NCI-H2227 (cell line): ENCODE measurements around the gene TTC39C.

Source experiments
- DNase-seq: peaks from one replicate; lab custom pipeline; 2025; ENCODE audit not compliant: unreplicated experiment; lab: John Stamatoyannopoulos, UW

TTC39C gene

GRCh38 chr18:24014062-24014985 lies at the start of gene TTC39C:
TTC39C (plus strand) TSS chr18:24014754; CDS start chr18:24014872, 118 bp downstream.
- peak; percentile 86 for DNase-seq

DNA sequence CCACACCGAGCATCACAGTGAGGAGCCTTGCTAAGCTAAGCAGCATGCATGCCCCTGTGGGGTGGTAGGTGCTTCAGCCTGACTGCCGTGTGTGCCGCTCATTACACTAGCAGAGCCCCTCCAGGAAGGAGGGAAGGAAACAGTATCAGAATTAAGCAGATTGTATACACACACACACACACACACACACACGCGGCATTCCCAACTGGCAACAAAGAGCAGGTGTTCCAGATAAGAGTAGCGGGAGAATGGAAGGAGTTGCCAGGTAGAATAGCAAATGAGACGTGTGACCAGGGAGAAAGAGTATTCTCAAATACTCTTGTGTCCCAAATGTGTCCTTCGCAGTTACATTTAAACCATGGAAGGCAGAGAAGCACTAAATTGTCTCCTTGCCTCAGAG lies 47.6 kb upstream of the TTC39C start:
- peak; percentile 68 for DNase-seq

DNA sequence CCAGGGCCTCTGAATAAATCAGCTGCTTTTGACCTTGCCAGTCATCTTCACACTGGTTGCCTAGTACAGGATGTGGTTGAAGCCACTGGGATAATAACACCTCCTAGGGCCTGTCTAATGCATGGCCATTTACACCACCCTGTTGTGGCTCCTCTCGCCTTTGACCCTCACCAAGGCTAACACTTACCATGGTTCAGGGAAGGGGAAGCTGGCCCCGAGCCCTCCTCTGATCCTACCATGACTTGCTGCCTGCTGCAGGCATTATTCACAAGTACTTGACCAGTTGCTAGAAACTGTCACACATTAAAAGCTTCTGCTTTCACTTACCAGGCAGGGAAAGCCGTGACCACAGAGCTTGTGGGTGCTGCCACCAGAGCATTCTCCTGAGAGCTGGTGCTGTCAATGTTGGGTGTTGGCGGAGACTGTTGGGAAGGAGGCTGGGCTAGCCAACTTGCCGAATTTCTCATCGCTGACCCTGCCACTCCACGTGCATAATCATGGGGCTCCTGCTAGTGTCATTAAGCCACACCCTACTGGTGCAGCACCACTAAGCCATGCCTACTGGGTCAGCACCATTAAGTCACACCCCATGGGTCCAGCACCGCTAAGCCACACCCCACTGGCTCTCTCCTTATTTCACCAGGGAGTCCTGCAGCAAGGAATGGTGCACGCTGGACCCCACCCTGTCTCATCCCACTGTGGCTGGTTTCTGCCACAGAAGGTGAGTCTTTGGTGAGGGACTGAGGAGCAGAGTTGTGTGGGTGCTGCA lies 47.0 kb upstream of the TTC39C start:
- DNase-seq, result peak; percentile 68

- no peak for DNase-seq
These were observed 45.6 kb upstream of the TTC39C start for GRCh38 chr18:23968638-23969604.

DNA sequence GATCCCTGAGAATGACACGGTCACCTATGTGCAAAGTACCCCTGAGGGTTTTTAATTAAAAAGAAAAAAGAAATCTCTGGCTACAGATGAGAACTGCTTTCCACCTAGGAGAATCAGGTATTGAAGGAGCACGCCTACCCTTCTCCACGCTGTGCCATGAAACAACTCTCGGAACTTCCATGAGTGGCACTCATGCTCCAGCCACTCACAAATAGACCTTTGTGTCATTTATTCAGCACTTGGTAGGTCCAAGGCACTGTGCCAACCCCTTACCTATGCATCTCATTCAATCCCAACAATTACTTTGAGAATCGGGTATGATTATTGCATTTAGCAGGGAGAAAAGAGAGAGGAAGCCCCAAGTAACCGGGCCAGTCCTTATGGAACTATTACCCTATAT lies 44.9 kb upstream of the TTC39C start:
- no peak for DNase-seq

DNA sequence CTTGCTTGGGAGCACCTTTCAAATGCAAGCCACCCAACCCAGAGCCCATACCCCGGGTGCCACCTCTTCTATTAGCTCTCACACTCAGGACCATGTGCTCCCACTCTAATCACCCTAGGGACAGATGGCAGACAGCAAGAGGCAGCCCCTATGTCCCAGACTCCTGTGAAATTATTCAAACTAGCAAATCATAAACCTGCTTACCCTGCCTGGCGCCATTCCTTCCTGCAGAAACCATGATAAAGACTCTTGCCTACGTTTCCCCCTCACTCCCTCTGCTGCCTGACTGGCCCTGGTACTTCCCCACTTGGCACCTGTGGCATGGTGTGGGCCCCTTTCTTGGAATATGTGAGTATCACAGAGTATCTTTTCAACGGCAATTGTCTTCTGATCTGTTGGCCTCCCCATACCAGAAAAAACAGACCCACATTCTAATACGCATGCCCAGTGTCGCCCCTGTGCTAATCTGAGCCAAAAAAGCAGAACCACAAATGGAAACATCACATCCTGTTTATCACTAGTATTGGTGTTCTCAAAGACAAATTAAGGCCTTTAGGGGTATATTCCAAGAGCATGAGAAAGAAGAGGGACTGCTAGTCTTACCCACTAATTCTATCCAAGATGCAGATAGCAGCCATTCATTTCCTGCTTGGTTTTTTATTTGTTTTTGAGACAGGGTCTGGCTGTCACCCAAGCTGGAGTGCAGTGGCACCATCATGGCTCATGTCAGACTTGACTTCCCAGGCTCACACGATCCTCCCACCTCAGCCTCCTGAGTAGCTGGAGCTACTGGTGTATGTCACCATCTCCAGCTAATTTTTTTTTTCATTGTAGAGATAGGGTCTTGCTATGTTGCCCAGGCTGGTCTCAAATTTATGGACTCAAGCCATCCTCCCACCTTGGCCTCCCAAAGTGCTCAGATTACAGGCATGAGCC lies 44.1 kb upstream of the TTC39C start:
- no peak for DNase-seq

DNA sequence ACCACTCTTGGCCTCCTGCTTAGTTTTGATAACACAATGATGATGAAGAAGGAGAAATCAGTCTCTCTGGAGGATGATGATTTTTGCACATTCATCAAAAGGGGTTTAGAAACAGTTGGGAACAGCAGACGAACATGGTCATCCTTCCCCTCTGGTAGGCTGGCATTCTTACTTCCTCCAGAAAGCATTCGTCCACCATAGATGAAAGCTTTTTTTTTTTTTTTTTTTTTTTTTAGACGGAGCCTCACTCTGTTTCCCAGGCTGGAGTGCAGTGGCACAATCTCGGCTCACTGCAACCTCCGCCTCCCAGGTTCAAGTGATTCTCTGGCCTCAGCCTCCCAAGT lies 43.5 kb upstream of the TTC39C start:
- no peak for DNase-seq

DNA sequence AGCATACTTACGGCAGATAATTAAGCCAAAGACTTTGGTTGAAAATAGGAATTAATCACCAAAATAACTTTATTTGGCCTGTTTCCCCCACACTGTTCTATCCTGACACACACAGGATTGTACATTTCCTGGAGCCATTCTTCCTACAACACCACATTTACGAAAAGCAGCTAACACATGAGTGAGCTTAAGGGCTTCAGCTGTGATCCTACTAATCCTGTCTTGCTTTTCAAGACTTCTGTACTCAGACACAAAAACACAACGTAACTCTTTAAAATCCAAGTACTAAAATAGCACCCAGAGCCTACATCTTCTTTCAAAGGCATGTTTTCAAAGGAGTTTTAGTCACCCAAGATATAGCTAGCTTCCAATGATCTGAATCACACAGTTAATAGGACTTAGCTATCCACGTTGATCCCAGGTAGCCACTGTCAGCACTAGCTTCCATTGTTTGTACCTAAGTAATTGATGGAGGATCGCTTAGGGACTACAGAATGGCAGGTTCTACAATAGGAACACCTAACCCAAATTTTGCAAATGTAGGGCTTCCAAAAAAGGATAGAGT lies 42.8 kb upstream of the TTC39C start:
- DNase-seq, result no peak

GRCh38 chr18:23972453-23972852 lies 42.1 kb upstream of the TTC39C start:
- DNase-seq, result no peak

- DNase-seq, result no peak
These were observed 37.5 kb upstream of the TTC39C start for GRCh38 chr18:23977103-23977502.

DNA sequence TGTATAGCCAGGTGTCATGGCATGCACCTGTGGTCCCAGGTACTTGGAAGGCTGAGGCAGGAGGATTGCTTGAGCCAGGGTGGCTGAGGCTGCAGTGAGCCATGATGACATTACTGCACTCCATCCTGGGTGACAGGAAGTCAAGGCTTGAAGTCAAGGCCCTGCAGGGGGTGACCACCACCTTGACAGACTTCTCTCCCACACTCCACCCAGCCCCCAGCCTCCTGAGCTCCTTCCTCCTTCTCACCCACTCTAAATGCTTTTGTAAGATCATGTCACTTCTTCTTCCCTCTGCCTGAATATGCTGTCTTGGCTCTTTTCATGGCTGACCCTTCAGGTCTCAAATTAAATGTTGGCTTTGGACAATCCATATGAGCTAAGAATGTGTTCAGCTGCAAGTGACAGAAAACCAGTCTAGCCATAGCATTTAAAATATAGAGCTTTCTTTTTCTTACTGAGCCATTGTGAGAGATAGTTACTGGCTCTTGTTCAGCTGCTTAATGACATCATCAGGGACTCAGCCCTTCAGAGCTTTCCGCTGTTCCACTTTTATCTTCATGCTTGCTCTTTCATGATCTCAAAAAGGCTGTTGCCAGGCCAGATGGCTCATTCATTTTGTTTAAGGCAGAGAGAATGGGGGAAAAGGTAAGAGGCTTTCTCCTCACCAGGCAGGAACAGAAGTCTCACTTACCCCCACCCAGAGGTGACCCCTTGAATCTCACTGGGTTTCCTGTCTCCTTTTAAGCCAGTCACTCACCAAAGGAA lies 36.7 kb upstream of the TTC39C start:
- DNase-seq, result no peak

GRCh38 chr18:23981369-23981980 lies 33.1 kb upstream of the TTC39C start:
- DNase-seq, result peak; percentile 46

DNA sequence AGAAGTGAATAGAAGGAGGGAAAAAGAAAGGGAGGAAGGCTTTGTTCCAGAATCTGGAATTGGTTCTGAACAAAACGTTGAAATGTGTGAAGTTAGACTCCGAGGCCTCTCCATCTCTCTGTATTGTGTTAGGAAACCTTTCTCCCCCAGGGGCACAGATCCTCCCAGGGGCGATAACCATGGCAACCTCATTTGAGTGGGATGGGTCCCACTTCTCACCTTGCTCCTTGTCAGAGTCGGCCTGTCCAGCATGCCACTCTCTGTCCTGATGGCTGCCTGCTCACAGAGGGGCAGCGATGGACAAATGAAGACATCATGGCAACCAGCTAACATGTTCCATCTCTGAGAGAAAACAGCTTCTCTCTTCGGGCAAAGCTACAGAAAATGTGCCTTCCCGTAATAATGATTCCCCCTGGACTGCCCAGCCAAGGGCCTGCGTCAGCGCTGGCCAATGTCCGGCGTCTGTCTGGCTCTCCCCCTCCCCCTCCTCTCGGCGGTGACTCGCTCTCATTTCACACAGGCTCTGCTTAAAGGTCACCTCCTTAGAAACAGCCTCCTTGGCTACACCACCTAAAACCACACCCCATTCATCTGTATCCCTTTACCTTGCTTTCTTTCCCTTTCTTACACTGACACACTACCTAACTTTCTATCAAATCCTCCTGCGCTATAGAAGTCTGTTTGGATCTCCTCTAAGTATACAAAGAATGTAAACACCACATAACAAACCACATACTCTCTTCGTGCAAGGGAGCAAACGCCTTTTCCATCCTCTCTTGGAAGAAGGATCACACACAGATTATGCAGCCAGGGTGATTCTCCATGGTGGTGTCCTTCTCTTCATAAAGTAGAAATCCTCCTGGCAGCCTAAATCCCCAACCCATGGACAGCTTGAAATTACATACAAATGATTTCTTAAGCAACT lies 32.1 kb upstream of the TTC39C start:
- DNase-seq, result peak; percentile 66

DNA sequence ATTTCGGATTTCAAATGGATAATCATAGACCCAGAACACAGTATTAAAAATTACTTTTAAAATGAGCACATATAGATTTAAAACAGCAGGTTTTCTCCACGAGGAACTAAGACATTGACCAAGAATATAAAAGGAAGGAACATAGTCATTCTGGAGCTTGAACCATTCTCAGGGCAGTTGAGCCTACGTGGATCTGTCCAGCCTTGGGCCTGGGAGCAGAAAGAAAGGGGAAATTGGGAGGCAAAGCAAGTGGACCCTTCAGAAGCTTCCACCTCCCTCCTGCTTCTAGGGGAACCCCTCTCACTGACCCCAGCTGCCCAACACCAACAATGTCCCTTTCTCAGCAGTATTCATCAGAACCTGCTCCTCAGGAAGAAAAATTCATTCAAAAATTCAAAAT lies 31.4 kb upstream of the TTC39C start:
- no peak for DNase-seq

GRCh38 chr18:23986600-23987359 lies 27.8 kb upstream of the TTC39C start:
- no peak for DNase-seq
